HPDE6-E6E7 (cell line): ENCODE results near the gene PHETA2.
"Not testable (repeated sequence)": the region's sequence is repeated elsewhere in the genome, so short reads cannot be mapped to it uniquely, and the experiment has no call there.

Experiments used
- DNase-seq: peaks from one replicate; pipeline ENCODE4 v3.0.0; 2011; ENCODE audit warnings: missing footprints; ENCODE audit errors: extremely low spot score

Gene PHETA2

DNA sequence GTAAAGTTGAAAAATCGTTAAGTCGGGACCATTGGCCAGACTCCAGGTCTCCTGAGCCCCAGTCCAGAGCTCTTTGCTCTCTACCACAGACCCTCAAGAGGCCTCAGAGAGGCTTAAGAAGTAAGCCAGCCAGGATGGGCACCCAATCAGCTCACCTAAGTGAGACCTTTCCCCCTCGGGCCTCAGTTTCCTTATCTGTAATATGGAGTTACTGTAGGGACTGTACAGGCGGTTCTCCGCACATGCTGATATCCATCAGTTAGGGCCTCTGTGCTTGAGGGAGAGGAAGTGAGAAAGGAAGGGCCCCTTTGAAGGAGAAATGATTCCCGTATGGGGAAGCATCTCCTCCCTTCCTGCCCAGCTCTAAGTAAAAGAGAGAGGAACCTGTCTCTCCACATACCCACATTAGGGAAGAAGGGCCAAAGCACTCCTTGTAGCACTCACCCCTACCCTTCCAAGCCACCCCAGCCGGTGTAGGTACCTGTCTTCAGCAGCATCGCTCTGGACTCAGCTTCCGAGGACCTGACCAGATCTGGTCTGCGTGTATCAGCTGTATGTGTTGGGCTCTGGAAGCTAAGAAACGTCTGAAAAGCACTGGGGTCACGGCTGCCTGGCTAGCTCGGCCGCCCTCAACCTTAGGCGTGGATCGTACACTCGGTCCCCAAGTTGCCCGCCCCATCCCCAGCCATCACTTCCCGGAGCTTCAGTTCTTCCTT, 4.1 kb upstream of the PHETA2 start:
- no peak for DNase-seq

DNA sequence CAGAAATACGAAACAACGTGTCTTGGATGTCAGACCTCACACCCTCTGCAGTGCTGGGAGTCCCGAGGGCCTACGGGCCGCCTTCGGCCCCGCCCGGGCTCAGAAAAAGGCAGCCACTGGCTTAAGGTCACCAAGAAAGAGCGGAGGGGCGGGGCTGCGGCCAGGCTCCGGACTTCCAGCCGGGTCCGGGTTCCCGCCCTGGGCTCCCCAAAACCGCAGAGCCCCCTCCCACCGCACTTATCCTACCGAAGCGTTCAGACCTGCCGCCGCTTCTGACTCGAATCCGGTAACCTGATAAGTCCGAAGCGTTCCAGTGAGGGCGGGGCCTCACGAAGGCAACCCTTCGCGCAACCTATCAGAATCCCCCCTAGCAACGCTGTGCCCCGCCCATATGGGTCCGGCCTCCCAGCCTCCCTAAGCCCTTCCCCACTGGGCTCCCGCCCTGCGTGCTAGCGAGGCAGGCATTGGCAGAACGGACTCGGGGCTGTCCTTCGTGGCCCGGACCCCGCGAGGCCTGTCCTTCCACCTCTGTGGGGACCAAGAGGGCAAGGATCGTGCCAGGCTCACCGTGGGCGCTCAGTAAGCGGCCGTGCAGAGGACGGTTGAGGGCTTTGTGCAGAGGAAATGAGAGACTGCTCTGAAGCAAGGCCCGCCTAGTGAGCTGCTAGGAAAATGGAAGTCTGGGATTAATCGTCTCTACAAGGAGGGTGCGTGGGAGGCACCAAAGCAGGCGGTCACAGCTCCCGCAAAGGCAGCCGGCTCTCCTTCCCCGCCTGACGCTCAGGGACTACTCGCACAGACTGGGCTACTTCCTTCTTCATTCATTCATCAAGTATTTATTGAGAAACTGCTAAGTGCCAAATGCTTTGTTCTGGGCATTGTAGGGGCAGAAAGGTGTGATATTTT, 3.3 kb upstream of the PHETA2 start, which contains the start of gene NAGA:
TSS of gene NAGA (minus strand) at position 296 of the 906 bp plus-strand sequence. CDS start 515 bp downstream, outside the sequence.
- DNase-seq, result peak; percentile 91

DNA sequence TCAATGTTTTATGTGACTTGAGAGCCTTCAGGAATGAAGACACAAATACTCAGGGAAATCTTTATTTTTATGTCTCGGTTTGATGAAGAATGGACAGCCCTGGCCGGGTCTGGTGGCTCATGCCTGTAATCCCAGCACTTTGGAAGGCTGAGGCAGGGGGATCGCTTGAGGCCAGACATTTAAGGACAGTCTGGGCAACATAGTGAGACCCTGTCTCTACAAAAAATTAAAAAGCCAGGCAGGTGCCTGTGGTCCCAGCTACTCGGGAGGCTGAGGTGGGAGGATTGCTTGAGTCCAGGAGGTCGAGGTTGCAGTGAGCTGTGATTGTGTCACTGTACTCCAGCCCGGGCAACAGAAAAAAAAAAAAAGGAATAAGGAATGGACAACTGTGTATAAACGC, 2.5 kb upstream of the PHETA2 start:
- not testable (repeated sequence) for DNase-seq

DNA sequence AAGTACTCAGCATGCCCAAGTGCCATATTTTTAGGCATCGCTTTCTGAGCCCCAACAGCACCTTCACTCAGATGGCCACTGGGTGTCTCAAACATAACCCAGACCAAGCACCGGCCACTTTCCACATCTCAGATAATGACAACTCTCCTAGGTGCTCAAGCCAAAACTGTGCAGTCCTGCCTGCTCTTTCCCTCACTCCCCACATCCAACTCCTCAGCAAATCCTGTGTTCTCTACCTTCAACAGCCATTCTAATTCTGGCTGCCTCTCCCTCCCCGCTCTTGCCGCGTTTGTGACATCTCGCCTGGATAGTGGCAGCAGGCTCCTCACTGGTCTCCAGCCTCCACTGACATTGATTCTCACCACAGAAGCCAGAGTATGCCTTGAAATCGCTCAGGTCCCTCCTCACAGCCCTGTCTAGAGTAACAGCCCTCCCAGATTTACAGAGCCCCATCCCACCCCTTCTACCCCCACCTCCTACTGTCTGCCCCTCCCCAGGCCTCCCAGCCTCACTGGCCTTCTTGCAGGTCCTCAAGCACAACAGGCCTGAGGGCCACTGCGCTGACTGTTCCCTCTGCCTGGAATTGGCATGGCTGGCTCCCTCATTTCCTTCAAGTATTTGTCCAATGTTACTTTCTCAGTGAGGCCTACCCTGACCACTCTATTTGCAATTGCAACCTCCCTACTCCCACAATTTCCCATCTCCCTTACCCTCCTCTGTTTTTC, 1.3 kb upstream of the PHETA2 start:
- no peak for DNase-seq

DNA sequence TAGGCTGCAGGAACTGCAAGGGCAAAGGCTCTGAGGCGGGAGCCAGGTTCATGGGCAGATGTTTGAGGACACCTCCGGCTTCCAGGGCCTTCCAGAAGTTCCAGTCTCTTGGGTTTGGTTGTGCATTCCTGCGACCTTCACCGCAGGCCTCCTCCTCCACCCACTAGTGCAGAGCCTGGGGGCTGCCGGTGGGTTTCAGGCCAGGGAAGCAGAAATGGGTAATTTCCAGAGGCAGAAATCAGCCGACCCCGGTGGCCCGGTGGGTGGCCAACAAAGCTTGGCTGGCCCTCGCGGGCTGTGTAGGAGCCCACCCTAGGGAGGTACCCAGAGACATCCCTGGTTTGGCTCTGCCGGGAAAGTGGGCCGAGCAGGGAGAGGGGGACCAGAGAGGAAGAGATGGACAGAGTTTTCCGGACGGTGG, 417 bp upstream of the PHETA2 start:
- no peak for DNase-seq

DNA sequence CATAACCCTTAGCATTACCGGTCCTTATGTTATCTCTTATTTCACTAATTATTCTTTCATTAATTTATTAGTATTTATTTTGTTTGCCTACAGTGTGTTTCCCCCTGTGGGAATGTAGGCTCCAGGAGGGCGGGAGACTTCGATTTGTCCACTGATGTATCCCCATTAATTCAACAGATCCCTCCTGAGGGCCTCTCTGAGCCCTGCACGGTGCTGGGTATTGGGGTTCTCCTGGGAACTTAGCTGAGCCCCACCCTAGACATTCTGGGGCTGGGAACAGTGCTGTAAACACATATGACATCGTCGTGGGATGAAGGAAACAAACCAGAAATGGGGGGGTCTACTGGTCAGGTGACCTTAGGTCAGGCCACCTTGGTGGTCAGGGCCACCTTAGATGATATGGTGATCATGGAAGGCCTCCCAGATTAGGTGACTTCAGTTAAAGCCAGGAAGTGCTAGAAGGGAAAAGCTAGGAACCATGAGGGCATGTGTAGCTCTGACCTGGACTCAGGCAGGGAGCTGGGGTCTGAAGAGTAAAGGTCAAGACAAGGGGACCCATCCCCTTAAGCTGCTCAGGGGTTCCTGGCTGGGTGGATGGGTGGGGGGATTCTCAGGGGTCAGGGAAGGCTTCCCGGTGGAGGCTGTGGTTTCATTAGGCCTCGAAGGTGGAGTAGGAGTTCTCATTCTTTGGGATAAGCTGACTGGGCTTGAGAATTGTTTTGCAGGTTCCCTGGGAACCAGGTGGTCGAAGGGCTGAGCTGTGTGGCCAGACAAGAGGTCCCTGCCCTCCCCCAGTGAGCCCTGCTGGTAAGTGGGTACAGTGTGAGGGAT, 1.0 kb downstream of the PHETA2 start:
- no peak for DNase-seq

DNA sequence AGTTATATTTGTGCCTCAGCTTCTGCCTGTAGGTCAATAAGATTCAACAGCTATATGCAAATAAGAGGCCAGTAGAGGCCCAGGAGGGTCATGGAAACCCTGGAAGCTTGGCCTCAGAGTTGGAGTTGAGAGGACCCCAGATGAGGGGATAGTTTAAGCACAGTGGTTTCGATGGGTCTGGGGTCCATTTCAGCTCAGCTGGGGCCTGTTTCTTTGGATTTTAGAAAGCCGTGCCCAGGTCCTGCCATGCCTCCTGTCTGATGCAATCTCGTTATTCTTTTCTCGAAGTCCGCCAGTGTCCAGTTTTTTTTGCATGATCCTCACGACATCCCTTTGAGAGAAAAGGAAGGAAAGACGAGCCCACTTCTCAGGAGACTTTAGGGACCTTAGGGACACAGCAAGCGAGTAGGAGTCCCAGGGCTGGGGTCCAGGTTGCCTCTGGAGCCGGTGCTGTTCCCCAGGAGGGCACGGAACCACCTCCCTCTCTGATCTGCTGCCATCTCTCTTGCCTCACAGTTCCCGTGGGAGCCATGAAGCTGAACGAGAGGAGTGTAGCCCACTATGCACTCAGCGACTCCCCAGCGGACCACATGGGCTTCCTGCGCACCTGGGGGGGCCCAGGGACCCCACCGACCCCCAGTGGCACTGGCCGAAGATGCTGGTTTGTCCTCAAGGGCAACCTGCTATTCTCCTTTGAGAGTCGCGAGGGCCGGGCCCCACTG, 2.9 kb downstream of the PHETA2 start:
- DNase-seq, result no peak

DNA sequence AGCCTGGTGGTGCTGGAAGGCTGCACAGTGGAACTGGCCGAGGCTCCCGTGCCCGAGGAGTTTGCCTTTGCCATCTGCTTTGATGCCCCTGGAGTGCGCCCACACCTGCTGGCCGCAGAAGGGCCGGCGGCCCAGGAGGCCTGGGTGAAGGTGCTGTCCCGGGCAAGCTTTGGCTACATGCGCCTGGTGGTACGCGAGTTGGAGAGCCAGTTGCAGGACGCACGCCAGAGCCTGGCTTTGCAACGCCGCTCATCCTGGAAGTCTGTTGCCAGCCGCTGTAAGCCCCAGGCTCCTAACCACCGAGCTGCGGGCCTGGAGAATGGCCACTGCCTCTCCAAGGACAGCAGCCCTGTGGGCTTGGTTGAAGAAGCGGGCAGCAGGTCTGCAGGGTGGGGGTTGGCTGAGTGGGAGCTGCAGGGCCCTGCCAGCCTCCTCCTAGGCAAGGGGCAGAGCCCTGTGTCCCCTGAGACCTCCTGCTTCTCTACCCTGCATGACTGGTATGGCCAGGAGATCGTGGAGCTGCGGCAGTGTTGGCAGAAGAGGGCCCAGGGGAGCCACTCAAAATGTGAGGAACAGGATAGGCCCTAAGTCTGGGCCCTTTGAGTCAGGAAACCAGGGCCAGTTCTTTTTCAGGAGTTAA, 3.6 kb downstream of the PHETA2 start:
- no peak for DNase-seq

DNA sequence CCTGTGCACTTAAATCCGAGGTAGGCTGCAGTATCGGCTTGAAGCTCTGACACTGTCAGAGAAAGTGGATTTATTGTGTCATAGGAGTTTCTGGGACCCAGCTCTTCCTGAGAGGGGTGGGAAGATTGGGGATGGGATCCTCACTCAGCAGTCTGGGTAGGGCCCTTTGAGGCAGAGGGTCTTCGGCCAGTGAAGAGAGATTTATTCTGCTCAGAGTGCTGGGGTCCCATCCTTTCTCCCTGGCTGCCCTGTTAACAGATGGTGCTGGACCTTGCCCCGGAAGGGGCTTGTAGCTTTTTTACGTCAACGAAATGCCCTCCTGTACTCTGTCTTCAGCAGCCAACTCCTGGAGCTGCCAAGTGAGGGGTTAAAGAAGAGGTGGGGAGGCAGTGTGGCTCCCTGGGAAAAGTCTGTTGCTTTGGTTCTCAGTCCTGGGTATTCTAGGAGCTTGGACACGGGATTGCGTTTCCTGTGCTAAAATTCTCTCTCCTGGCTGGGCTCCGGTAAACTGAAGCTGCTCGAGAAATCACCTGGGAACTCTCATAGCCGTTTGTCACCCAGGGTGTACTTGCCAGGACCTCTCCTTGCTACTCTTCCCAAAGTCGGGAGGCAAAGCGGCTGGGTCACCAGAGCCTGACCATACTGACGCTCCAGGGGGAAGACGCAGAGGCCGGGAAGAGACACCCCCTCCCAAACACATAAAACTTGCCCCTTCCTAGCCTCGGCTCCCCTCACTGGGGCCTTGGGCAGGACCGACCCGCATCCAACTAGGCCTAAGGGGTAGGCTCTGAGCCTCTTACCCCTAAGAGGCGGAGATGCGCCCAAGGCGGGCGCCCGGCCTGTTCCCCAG, 4.6 kb downstream of the PHETA2 start:
- no peak for DNase-seq

DNA sequence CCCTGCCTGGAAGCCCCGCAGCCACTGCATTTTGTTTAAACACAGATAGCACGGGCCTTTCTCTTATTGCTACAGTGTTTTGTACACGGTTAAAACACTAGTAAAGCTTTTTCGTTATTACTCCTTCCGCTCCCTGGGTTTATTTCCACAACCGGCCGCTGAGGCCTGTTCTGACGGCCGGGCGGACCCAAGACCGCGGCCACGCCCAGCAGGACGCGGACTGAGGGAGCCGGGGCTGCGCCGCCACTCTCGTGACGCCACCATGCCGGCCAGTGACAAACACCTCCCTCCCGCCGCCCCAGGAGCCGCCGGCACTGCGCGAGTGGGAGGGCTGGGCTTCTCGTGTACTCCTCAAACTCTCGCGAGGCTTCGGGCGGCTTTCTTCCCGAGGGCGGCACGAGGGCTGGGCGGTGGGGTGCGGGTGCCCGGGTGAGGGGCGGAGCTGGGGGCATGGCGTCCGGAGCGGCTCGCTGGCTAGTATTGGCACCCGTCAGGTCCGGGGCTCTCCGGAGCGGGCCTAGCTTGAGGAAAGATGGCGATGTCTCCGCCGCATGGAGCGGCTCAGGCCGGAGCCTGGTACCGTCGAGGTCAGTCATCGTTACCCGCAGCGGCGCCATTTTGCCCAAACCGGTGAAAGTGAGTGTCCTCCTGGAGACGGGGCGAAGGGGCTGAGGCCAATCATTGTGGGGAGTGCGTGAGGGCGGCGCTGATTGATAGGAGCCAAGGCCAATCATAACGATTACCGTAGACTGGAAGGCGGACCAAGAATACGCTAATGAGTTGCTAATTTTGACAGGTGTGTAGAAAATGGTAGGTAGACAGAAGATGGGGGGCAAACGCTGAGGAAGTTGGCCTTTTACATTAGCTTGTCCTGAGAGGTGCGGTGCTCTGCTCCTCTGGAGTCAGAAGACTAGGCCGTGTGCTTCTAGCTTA, 5.5 kb downstream of the PHETA2 start, which contains the start of gene SMDT1:
TSS of gene SMDT1 (plus strand) at position 382 of the 933 bp plus-strand sequence. CDS start at position 451, 69 bp downstream.
- peak; percentile 99 for DNase-seq

DNA sequence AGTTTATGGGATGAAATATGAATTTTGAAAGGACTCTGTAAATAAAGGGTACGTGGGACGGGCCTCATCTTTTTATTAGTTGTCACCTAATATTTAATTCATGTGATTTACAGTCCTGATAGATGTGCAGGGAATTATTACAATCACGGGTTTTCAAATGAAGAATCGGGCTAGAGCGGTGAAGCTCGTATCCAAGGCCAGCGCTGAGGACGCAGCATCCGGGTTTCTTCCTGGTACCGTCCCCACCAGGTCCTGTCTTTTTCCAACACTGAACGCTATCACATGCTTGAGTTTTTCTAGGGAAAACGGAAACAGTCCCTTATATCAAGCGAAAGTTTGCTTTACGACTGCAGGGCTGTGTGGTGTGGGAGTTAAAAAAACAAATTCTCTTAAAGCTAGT, 6.2 kb downstream of the PHETA2 start:
- DNase-seq, result no peak

DNA sequence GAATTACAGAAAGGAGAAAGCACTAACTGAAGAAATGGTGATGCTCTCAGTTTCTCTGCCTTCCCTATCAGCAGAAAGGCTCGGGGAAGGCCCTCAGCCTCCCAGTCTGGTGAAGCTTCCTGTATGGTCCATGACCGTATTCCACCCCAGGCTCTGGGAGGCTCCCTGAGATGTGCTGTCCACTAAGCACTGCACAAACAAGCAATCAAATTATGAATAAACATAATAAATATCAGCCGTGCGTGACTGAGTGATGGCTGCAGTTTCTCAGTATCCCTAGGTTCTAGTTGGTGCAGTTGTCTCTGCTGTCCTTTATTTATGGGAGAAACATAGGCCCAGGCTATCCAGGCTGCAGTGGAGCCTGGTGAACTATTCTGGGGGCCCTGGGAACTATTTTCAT, 9.1 kb downstream of the PHETA2 start:
- no peak for DNase-seq

DNA sequence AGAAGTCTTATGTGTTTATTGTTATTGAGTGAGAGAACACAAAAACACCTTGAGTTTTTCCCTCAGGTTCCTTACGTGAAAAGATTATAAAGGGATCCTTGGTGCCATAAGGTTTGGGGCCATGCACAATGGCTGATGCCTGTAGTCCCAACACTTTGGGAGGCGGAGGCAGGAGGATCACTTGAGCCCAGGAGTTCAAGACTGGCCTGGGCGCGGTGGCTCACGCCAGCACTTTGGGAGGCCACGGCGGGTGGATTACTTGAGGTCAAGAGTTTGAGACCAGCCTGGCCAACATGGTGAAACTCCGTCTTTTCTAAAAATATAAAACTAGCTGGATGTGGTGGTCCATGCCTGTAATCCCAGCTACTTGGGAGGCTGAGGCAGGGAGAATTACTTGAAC, 10.8 kb downstream of the PHETA2 start:
- DNase-seq, result no peak

DNA sequence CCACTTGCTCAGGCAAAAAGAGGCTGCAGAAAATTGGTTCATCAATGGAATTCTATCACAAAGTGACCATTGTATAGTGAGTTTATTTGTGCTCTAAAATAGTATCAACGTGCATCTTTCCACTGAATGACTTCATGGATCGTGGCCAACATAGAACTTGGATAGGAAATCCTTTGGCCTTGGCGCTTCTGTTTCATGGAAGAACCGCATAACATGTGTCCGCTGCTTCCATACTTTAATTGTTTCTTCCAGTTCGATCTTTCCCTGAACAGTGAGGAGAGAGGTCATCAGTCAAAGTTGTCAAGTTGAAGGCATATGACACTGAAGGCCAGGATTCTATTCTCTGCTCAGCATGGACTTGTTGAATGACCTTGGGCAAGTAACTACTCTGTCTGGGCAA, 12.0 kb downstream of the PHETA2 start:
- DNase-seq, result no peak

DNA sequence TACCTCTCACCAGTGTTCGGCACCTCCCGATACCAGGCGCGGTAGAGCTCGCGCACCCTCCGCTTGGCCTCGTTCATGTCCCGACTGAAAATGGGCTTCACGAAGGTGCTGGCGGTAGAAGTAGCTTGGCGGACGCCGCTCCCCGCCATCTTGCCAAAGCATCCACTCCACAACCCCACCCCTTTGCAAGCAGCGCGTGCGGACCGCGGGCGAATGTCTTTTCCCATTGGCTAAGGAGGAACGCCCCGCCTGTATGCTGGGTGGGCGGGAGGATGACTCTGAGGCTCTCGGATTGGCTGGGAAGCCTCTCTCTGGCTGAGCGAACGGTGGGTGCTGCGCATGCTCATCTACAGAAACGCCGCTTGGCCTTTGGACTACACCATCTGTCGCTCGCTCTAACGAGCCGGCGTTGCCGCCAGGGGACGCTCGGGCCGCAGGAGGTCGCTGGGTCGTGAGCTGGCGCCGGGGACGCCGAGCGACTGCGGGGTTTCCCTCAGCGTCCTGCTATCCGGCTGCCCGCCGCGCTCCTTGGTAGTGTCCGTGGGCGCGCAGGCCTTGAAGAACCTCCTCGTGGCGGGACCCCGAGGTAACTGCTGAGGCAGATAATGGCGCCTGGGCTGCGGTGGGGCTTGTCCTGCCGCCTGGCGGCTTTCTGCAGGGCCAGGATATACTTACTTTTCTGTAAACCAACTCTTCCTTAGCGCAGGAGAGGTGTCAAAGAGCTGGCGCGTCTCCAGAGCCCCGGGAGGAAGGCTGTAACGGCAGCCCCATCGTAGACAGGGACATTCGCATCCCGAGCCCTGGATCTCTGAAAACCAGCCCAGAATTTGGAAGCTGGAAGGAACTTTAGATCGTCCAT, 16.8 kb downstream of the PHETA2 start, which contains the start of gene NDUFA6:
TSS of gene NDUFA6 (minus strand) at position 177 of the 859 bp plus-strand sequence. CDS start at position 149, 28 bp downstream.
- peak; percentile 98 for DNase-seq

DNA sequence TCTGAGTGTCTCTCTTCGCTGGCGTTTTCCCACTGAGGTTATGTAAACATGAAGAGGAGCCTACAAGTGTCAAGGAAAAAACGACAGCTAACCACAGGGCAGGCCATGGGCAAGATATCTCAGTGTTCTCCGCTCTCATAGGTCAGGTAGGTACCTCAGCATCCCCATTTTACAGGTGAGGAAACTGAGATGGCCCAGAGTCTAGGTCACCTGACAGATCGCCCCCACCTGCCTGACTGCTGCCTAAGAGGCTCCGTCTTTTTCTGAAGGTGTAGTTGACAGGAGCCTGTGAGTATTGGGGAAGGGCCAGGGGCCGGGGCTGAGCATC, 17.4 kb downstream of the PHETA2 start:
- no peak for DNase-seq

DNA sequence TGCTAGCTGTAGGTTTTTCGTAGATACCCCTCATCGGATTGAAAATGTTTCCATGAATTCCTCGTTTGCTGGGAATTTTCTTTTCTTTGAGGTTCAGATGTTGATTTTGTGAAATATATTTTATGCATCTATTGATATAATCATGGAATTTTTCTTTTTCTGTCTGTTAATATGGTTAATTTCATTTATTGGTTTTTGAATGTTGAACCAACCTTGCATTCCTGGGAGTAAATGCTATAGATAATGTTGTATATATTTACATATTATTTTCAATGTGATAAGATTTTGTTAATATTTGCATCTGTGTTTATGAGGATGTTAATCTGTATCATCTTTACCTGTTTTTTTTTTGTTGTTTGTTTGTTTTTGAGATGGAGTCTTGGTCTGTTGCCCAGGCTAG, 27.2 kb downstream of the PHETA2 start:
- no peak for DNase-seq
